Left forelimb (tissue), 1 donor: Measurements from ENCODE around the gene PRKD1.

Source experiments
- DNase-seq: peaks from one replicate; pipeline ENCODE4 v3.0.0-alpha.2; 2018; ENCODE audit warnings: low spot score

PRKD1 gene

GRCh38 chr14:29671034-29671433, 256.6 kb downstream of the PRKD1 start:
- DNase-seq: no peak

DNA sequence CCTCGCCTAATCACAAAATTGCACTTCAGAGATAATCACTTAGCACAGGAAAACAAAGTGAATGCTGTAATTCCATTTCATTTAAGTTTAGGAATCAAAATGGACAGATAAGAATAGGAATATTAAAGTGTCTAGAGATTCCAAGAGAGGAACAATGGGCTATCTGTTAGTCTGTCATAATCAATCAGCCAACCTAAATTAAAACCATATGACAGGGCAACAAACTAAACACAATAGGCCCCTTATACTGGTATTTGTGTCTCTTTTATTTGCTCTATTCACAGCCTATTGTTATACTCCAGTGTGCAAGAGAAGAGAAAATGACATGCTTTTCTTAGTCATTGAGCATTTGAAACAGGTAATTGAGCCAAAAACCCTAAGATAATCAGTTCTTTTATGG, 259.4 kb downstream of the PRKD1 start:
- DNase-seq: no peak

- DNase-seq: no peak
Observed at GRCh38 chr14:29664515-29664914, 263.1 kb downstream of the PRKD1 start.

DNA sequence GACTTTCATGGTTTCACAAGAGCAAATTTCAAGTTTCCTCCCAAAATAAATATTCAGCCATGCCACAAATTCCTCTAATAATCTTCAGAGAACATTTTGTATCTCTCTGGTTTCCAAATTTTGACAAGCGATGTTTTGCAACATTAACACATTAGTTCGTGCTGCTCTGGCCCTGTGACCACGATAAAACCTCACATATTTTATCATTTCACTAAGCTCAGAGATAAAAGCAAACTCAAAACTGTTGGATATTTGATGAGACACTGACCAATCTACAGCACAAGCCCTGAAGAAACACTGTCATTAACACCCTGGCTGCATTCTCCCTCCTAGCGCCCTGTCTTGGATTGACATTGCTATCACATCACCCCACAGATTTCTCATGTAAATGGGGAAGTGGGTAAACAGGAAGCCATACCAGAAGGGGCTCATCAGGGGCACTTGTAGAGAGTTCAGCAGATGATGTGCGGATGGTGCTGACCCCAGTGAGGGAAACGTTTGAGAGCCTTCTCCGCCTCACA, 264.3 kb downstream of the PRKD1 start:
- no peak for DNase-seq

DNA sequence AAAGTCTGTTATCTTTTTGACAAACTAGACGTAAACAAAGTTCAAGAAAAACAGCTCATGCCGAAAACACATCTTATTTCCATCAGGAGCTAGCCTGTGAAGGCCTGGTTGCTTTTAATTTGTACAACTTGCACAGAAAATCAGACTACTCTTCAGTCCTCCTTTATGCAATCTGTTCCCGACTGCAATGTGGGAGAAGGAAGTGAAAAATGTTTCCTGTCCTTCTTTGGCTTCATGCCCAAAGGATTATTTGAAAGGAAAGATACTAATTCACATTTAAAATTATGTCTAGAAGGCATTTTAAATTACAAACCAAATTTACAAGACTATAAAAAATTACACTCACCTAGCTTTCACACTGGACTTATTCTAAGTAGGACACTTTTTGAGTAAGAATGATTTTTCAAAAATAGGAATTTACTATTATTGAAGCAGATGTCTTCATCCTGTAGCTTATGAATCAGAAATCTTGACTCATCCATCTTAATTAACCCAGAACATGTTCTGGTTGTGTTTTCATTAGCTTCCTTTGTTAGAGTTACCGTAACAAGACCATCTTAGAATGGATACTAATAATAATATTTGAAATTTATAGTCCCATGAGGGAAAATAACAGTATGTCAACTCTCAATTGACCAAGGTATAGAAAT, 272.6 kb downstream of the PRKD1 start:
- DNase-seq: no peak

DNA sequence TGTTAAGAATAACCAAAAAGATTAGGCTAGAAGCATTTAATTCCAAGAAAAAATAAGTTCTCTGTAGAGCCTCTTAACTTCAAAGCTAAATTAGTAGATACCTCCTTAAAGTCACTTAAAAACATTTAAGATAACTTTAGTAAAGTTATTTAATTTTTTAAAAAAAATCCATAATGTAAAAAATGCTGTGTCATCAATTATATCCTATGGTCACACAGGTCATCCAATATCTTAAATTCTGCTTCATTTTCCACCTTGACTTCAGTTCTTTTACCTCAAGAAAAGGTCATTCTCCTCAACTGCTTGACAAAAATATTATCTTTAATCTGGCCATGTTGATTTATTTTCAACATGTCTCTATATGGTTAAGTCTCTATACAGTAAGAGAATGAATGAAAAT, 274.3 kb downstream of the PRKD1 start:
- no peak for DNase-seq

DNA sequence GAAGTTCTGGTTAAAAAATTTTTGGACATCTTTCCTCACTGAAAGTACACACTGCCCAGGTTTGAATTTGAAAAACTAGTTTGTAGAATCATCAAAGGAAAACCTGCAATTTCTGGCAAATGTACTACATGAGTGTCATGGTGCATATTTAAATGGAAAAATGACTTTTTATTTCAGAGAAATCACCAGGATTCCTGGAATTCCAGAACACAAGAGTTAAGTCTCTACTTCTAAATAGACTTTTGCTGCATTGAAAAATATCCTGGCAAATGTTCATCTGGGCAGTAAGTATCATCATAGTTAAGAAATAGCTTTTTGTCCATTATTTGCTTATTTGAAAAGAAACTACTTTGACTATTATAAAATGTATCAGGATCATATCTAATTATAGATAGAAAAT, 275.1 kb downstream of the PRKD1 start:
- DNase-seq: no peak

- no peak for DNase-seq
Observed at GRCh38 chr14:29650554-29651269, 276.9 kb downstream of the PRKD1 start.

- DNase-seq: no peak
Observed at GRCh38 chr14:29649170-29649569, 278.5 kb downstream of the PRKD1 start.

GRCh38 chr14:29648045-29648444, 279.6 kb downstream of the PRKD1 start:
- no peak for DNase-seq

DNA sequence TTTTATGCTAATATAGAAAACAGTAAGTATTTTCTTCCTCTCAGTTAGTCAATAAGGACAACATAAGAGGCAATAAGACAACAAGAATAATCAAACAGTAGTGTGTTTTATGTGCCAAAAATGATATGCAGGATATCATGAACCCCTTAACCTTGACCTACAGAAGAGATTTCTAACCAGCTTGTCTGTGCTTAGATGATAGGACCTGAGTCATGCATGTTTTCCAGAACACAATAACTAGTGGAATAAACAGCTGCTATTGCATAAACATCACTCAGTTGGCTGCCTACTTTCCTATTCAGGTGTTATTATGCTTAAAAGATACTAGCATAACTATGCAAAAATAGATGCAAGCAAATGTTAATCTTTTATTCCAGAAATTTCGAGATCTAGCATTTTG, 282.5 kb downstream of the PRKD1 start:
- DNase-seq: no peak

DNA sequence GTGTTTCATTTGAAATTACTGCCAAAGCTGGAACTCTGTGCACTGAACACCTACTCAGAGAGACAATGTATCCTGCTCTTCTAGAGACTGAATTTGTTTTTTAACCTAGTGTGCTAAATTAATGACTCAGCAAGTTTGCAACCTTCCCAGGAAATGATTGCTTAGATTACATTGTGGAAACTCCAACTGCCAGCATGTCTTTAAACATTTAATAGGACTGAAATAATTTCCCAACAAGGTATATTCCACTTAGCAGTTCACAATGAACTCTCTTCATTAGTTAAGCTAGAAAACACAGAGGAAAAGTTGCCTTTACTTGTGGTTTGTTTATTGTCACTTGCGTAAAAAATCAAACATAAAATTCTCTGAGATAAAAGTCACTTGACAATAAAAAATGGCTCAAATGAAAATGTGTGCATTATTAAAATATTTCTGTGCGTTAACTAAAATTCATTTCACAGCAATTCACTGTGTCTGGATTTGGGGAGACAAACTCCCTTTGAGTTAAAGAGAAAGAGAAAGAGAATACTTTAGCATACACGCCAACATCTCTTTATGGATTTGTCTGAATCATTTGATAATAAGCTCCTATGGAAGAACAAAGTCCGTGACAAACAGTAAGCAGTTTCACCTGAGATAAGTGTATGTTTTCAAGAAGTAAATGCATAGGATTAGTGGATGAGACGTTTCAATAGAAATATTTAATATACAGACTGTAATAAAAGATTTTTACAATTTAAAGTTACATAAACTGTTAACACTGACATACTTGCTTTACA, 284.0 kb downstream of the PRKD1 start:
- DNase-seq: no peak

- no peak for DNase-seq
Observed at GRCh38 chr14:29637411-29637810, 290.2 kb downstream of the PRKD1 start.

- no peak for DNase-seq
Observed at GRCh38 chr14:29636870-29637269, 290.8 kb downstream of the PRKD1 start.

DNA sequence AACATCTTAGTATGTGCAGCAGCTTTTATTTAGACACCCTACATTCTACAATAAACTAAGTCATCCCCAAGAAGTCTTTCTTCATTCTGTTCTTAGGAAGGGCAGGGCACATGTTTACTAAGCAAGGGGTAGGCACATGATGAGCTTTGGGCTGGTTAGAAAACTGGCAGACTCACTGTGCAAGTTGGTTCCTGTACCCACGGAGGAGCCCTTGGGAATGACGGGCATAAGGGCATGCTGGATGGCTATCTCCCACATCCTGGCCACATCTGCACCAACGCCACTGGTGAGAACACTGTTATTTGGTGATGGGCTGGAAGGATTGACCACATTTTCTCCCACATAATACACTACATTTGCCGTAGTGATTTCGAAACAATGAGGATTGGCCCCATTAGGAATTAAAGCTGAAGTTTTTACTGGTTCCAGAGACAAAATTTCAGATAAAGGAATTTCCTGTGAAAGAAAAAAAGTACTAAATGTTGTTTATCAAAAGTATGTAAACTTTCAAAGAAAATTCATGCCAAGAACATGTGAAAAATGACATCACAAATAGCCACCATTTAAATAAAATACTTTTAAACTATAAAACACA, 297.0 kb downstream of the PRKD1 start:
- DNase-seq: no peak

DNA sequence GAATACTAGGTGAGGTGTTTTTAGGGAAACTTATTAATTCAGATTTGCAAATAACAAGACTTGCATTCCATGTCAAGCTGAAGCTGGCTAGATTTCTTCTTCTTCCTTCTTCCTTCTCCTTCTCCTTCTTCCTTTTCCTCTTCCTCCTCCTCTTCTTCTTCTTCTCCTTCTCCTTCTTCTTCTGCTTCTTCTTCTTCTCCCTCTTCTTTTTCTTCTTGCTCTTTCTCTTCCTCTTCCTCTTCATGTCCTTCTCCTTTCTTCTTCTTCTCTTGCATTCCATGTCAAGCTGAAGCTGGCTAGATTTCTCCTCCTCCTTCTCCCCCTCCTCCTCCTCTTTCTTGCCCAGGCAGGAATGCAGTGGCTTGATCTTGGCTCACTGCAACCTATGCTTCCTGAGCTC, 297.8 kb downstream of the PRKD1 start:
- no peak for DNase-seq

GRCh38 chr14:29627137-29627536, 300.5 kb downstream of the PRKD1 start:
- no peak for DNase-seq

DNA sequence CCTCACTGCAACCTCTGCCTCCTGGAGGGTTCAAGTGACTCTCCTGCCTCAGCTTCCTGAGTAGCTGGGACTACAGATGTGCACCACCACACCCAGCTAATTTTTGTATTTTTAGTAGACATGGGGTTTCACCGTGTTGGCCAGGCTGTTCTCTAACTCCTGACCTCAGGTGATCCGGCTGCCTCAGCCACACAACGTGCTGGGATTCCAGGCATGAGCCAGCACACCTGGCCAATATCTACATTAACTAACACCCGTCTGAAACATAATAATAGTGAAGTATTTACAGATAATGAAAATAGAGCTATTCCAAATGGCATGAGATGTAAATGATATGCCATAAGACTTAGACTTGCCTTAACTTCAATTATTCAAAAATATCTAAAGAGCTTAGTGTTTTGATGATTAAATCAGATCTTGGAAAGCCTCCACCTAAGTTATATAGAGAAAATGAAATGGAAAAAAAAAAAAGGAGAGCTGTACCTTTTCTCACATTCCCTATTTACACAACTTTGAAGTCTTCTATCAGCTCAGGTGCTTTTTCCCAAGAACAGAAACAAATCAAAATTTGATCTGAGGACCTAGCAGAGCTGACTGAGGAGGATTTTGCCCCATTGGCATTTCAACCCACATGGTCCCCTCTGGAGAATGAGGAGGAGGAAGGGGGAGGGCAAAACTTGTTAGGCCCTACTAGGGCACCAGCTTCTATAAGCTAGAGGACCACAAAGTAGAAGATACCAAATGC, 309.2 kb downstream of the PRKD1 start:
- no peak for DNase-seq

- DNase-seq: no peak
Observed at GRCh38 chr14:29616922-29617321, 310.7 kb downstream of the PRKD1 start.

DNA sequence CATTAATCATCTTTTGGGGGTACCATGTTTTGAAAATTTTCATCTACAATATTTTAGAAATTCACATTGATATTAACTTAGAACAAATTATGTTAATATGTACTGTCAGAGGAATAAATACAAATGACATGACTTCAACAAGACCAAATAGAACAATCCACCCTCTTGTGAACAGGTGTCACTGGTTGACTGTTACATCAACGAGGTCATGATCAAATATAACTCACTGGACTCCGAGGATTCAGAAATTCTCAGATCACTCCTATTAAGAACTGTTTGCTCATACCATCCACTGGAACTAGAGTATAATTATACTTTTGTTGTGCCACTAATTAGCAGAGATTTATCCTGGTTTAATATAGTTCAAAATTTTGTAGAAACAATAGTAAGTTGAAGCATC, 318.8 kb downstream of the PRKD1 start:
- DNase-seq: no peak

DNA sequence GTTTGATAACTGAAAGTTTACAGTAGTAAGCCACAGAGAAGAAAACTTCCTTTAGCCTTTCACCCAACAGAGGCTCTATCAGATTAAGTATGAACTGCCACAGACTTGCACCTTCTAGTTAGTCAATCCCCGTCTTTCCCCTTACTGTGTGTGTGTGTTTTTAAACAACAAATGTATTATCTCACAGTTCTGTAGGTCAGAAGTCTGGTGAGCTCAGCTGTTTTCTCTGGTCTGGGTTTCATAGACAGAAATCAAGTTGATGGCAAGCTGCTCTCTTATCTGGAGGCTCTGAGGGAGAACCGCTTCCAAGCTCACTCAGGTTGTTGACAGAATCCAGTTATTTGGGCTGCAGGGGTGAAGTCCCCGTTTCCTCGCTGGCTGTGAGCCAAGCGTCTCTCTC, 320.5 kb downstream of the PRKD1 start:
- DNase-seq: no peak

DNA sequence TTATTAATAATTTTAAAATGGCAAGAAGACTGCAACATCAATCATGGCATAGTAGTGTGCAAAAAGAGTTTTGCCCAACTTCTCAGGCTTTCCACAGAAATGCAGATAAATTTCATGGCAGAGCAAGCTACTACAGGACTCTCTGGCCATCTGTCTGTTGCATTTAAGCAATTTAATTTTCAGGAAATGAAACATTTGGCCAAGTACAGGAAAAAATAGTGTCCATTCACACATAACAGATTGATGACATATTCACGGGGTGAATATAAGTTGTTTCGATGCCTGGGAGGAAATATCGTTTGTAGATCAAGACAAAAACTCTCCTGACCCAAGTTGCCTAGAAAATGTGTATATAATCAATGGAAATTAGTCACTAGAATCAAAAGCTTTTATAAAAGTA, 324.0 kb downstream of the PRKD1 start:
- DNase-seq: no peak
